ENCODE results near the gene GAB3. TPM values are rescaled to one million over a fixed set of nuclear protein-coding genes. Genes with fewer than 3 reads are reported as not detected.

GAB3 gene
- total RNA-seq (2022) = not detected in 2 replicates
- Bru-seq, nascent RNA = percentile 6 among the genes with signal in this experiment
- BruChase-seq, experiment 1, labeled RNA remaining after a 2-hour chase = percentile 10 among the genes with signal in this experiment
- BruChase-seq, experiment 2, labeled RNA remaining after a 6-hour chase = percentile 6 among the genes with signal in this experiment
- long read RNA-seq = 0 reads

DNA sequence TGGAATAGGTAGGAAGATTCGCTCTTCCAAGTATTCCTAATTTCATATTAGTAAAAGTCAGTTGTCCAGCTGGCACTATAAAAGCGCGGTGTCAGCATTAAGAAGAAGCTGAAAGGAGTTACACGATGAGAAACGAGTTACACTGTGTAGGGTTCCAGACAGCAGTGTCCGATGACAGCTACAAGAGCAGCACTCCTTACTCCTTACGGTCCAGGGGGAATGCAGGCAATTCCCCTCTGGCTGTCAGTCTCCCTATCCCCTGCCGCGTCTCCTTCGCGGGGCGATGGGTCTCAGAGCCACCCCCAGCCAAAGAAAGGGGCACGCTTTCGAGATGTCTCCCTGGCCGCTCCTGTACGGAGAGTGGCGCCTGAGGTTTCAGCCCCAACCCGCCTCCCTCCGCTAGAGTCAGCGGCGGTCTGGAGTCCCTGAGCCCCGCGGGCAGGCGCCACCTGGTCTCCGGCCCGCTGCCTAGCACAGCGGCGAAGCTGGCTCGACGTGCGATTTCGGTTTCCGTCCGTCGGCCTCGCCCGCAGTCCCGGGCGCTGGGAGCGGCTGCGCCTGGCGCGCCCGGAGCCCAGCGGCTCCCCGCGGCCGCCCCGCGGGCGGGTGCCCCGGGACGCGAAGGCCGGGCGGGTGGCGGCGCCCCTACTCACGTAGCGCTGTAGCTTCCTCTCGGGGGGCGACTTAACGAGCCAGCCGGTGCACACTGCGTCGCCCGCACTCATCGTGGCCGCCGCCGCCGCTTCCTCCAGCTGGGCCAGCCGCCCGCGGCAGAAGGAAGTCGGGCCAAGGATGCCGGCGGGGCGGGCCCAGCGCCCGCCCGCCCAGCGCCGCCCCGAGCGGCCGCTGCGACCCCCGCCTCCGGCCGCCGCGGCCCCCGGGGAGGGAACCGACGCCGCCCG lies at the start of gene GAB3:
GAB3 (minus strand) TSS at position 777 of the 902 bp plus-strand sequence; CDS start at position 725, 52 bp downstream.
- Histone ChIP-seq H3K27me3 (replicated peaks; ENCODE audit: control insufficient read depth, insufficient read depth, low read length) (0 out of 2 replicates have a peak, but pooled peaks cover 2% of the 10 kb centered on the region), H3K9me3 (no peaks in the 10 kb centered on the region), H3K4me1 (no peaks in the 10 kb centered on the region), H3K4me3 (ENCODE audit: low read depth, low read length) (peak within 1 kb of the TSS; percentile 29), H3K36me3 (ENCODE audit: control insufficient read depth, insufficient read depth, low read length) (no peaks in the 10 kb centered on the region)
- Mint-ChIP-seq H3K9me3 (ENCODE audit: unreplicated experiment) (no peaks in the 10 kb centered on the region), H3K27ac (ENCODE audit: unreplicated experiment) (no peak within 1 kb of the TSS), H3K4me1 (ENCODE audit: low read depth, unreplicated experiment) (no peaks in the 10 kb centered on the region), H3K4me3 (ENCODE audit: unreplicated experiment) (peak within 1 kb of the TSS; percentile 59), H3K36me3 (ENCODE audit: insufficient read depth, unreplicated experiment) (no peaks in the 10 kb centered on the region), H3K27me3 (ENCODE audit: insufficient read depth, unreplicated experiment) (peaks cover 17% of the 10 kb centered on the region)
- CTCF ChIA-PET = interaction anchor here (1.6 kb wide), 1 partner anchor 12 kb away, joined by 4 read pairs; the partner anchor contains the start of gene DKC1
- POLR2A ChIA-PET = interaction anchor here (0.6 kb wide), 1 partner anchor 49 kb away, joined by 7 read pairs; no protein-coding TSS in a partner anchor
- BruUV-seq (replicated peaks) = no TSS peak
- intact Hi-C loops (cut with micrococcal nuclease; ENCODE audit: unreplicated experiment) = no loop called here
- no peak for TF ChIP-seq CTCF (IDR thresholded peaks at IDR 0.05; ENCODE audit: insufficient read depth in 1 of 2, low read depth in 1 of 2, low read length in 1 of 2, severe bottlenecking in 1 of 2, unreplicated experiment in 1 of 2)
- peak in 1 of 2 experiments; percentile 20 for DNase-seq

DNA sequence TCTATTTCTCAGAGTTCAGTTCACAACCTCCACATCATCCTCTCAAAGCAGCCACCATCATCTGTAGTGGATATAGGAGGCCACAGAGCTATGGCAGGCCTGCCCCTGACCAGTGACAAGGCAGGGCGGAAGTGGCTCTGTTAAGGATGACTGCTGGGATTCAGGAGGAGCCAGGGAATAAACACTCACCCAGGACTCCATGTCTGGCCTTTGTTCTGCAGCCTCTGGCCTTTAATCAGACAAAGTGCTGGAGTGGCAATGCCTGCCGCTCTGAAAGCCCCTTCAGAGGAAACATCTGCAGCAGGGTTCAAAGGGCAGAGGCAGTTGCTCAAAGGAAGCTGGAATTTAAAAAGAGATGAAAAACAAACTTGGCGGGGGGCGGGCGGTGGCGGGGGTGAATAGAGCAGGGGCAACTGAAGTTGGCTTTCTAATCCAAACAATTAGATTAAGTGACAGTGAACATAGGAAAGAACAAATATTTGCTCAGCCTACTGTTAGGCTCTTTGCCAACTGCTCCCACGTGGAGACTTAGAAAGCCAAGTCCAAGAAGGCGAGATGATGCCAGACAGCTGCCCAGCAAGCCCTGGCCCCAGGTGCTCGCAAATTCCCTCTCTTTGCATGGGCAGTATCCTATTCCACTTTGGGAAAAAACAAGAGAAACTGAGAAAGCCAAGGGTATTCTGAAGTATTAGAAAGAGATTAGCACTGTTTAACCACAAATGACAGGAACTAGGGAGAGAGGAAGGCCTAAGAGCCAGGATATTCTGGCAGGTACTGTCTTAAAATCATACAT lies 48.9 kb upstream of the GAB3 start:
- Histone ChIP-seq H3K9me3 (no peaks in the 10 kb centered on the region), H3K4me1 (peaks cover 39% of the 10 kb centered on the region), H3K27me3 (replicated peaks; ENCODE audit: control insufficient read depth, insufficient read depth, low read length) (no peaks in the 10 kb centered on the region), H3K4me3 (ENCODE audit: low read depth, low read length) (no peak overlapping the region), H3K36me3 (ENCODE audit: control insufficient read depth, insufficient read depth, low read length) (no peaks in the 10 kb centered on the region)
- intact Hi-C loops (cut with micrococcal nuclease; ENCODE audit: unreplicated experiment) = loop anchor here (1.0 to 5.0 kb wide), 3 partner anchors 15 to 43 kb away; partner anchors contain the start of gene DKC1
- Mint-ChIP-seq H3K27ac (ENCODE audit: unreplicated experiment) (peak overlapping the region; percentile 86), H3K27me3 (ENCODE audit: insufficient read depth, unreplicated experiment) (no peaks in the 10 kb centered on the region), H3K36me3 (ENCODE audit: insufficient read depth, unreplicated experiment) (no peaks in the 10 kb centered on the region), H3K4me1 (ENCODE audit: low read depth, unreplicated experiment) (peaks cover 21% of the 10 kb centered on the region), H3K9me3 (ENCODE audit: unreplicated experiment) (no peaks in the 10 kb centered on the region), H3K4me3 (ENCODE audit: unreplicated experiment) (peak overlapping the region; percentile 56)
- CTCF ChIA-PET = no interaction called here
- POLR2A ChIA-PET = interaction anchor here (0.6 to 0.7 kb wide), 4 partner anchors 23 to 227 kb away, joined by 3 to 7 read pairs (median 4); partner anchors contain the start of gene FUNDC2
- TF ChIP-seq CTCF (IDR thresholded peaks at IDR 0.05; ENCODE audit: insufficient read depth in 1 of 2, low read depth in 1 of 2, low read length in 1 of 2, severe bottlenecking in 1 of 2, unreplicated experiment in 1 of 2) = no peak
- peak; percentile 71 to 82 for DNase-seq
- BruUV-seq (replicated peaks) = no TSS peak

- Histone ChIP-seq H3K4me3 (ENCODE audit: low read depth, low read length) (no peak overlapping the region), H3K36me3 (ENCODE audit: control insufficient read depth, insufficient read depth, low read length) (no peaks in the 10 kb centered on the region), H3K9me3 (no peaks in the 10 kb centered on the region), H3K4me1 (peaks cover 37% of the 10 kb centered on the region), H3K27me3 (replicated peaks; ENCODE audit: control insufficient read depth, insufficient read depth, low read length) (no peaks in the 10 kb centered on the region)
- peak overlapping the region; percentile 20 for H3K27ac Mint-ChIP-seq (ENCODE audit: unreplicated experiment)
- TF ChIP-seq CTCF (IDR thresholded peaks at IDR 0.05; ENCODE audit: insufficient read depth in 1 of 2, low read depth in 1 of 2, low read length in 1 of 2, severe bottlenecking in 1 of 2, unreplicated experiment in 1 of 2) = no peak
- no peaks in the 10 kb centered on the region for H3K36me3 Mint-ChIP-seq (ENCODE audit: insufficient read depth, unreplicated experiment)
- ChIA-PET POLR2A (no interaction called here), CTCF (no interaction called here)
- H3K27me3 Mint-ChIP-seq (ENCODE audit: insufficient read depth, unreplicated experiment) = no peaks in the 10 kb centered on the region
- H3K4me1 Mint-ChIP-seq (ENCODE audit: low read depth, unreplicated experiment) = peaks cover 21% of the 10 kb centered on the region
- H3K9me3 Mint-ChIP-seq (ENCODE audit: unreplicated experiment) = no peaks in the 10 kb centered on the region
- no TSS peak for BruUV-seq (replicated peaks)
- H3K4me3 Mint-ChIP-seq (ENCODE audit: unreplicated experiment) = no peak overlapping the region
- intact Hi-C loops (cut with micrococcal nuclease; ENCODE audit: unreplicated experiment) = loop anchor here (5.0 kb wide), 1 partner anchor 45 kb away; no protein-coding TSS in a partner anchor
- DNase-seq = no peak
These were observed 46.1 kb upstream of the GAB3 start for GRCh38 chrX:154797006-154797405.

Measured in Caco-2 (cell line).